OCI-LY7 (cell line): Measurements from ENCODE around the gene PRKN. TPM values are rescaled to one million over a fixed set of nuclear protein-coding genes. Genes with fewer than 3 reads are reported as not detected.

Experiments
- BruUV-seq: library from RNA; stranded (reverse); fragments of 400-500 nt; replicated peaks from 2 replicates; lab custom pipeline; 2021; lab: Mats Ljungman, UMichigan
- CTCF ChIA-PET: fragments of 300-600 bp; sonication (Branson Sonifier 250); formaldehyde crosslinking; loops from one replicate; lab custom pipeline; 2022; ENCODE audit warnings: antibody characterized with exemption; ENCODE audit not compliant: unreplicated experiment; lab: Charles Lee
- POLR2A ChIA-PET: fragments of 300-600 bp; sonication (Branson Sonifier 250); formaldehyde crosslinking; loops from one replicate; lab custom pipeline; 2022; ENCODE audit warnings: antibody characterized with exemption; lab: Charles Lee
- DNase-seq: peaks from one replicate; pipeline ENCODE4 v3.0.0-alpha.2; 2015; ENCODE audit warnings: low spot score
- H2AFZ ChIP-seq: fragments of 200-600 bp; sonication (generic), shearing (Covaris generic); 2 replicates; pipeline ENCODE4 v1.6.1; 2014; ENCODE audit warnings: mild to moderate bottlenecking, antibody characterized with exemption, low read length, moderate library complexity
- H3K27ac ChIP-seq: fragments of 200-600 bp; sonication (generic); 2 replicates; pipeline ENCODE4 v1.5.1; 2014; ENCODE audit warnings: mixed run types, low read depth, mild to moderate bottlenecking, moderate library complexity, low read length, inconsistent platforms; ENCODE audit not compliant: poor library complexity, severe bottlenecking
- H3K36me3 ChIP-seq: fragments of 200-600 bp; sonication (generic); 2 replicates; pipeline ENCODE4 v1.6.1; 2014; ENCODE audit warnings: mild to moderate bottlenecking, antibody characterized with exemption, low read length, moderate library complexity, mixed read lengths; ENCODE audit not compliant: insufficient read depth
- H3K4me1 ChIP-seq: fragments of 200-600 bp; sonication (generic); 2 replicates; pipeline ENCODE4 v1.5.1; 2014; ENCODE audit warnings: mild to moderate bottlenecking, low read length; ENCODE audit not compliant: insufficient read depth, poor library complexity, severe bottlenecking
- H3K4me2 ChIP-seq: fragments of 200-600 bp; sonication (generic); 2 replicates; pipeline ENCODE4 v1.6.1; 2014; ENCODE audit warnings: mild to moderate bottlenecking, low read length
- H3K4me3 ChIP-seq: fragments of 200-600 bp; sonication (generic); 2 replicates; pipeline ENCODE4 v1.5.1; 2014; ENCODE audit warnings: mild to moderate bottlenecking, low read depth, low read length; ENCODE audit not compliant: poor library complexity, severe bottlenecking
- H3K79me2 ChIP-seq: fragments of 200-600 bp; sonication (generic); 2 replicates; pipeline ENCODE4 v1.6.1; 2016; ENCODE audit warnings: low read depth, mild to moderate bottlenecking, low read length, moderate library complexity, mixed read lengths; ENCODE audit not compliant: insufficient read depth
- H3K9me2 ChIP-seq: fragments of 200-600 bp; sonication (generic); 2 replicates; pipeline ENCODE4 v1.6.1; 2016; ENCODE audit warnings: mild to moderate bottlenecking, low read length, mixed read lengths; ENCODE audit not compliant: insufficient read depth
- H3K9me3 ChIP-seq: fragments of 200-600 bp; sonication (generic); 2 replicates; pipeline ENCODE4 v1.6.1; 2014; ENCODE audit warnings: mild to moderate bottlenecking, mixed run types, low read length, mixed read lengths
- H4K20me1 ChIP-seq: fragments of 200-600 bp; sonication (generic); 2 replicates; pipeline ENCODE4 v1.6.1; 2014; ENCODE audit warnings: mild to moderate bottlenecking, antibody characterized with exemption, low read length, moderate library complexity, mixed read lengths; ENCODE audit not compliant: insufficient read depth
- EZH2phosphoT487 ChIP-seq: fragments of 200-600 bp; sonication (generic); IDR thresholded peaks from 2 replicates; pipeline ENCODE4 v1.6.1; 2018; ENCODE audit warnings: low read depth, borderline replicate concordance, mild to moderate bottlenecking, mixed run types, antibody characterized with exemption, low read length, moderate library complexity, mixed read lengths
- intact Hi-C: fragments of 100-400 bp; cut with micrococcal nuclease; formaldehyde crosslinking; loops from one replicate; pipeline ENCODE4 v1.10.0; 2022; ENCODE audit not compliant: unreplicated experiment
- total RNA-seq, 2 experiments: library from RNA; depleted of rRNA in 1 of 2; stranded (reverse); fragments of >200 nt in 1 of 2; shearing (Covaris generic) in 1 of 2; gene quantifications; 2 replicates each; pipeline ENCODE4 v1.2.3, GENCODE V29; 2014 to 2022
- TF ChIP-seq, protein P1 (sequence below): fragments of 200-600 bp; sonication (generic); conservative IDR thresholded peaks from 2 replicates; pipeline ENCODE4 v1.5.1; 2014; ENCODE audit warnings: mild to moderate bottlenecking, antibody characterized with exemption, low read length, moderate library complexity, mixed read lengths

Gene PRKN
- total RNA-seq, 2 experiments from 2014 or later = 1.3 to 2.0 TPM

DNA sequence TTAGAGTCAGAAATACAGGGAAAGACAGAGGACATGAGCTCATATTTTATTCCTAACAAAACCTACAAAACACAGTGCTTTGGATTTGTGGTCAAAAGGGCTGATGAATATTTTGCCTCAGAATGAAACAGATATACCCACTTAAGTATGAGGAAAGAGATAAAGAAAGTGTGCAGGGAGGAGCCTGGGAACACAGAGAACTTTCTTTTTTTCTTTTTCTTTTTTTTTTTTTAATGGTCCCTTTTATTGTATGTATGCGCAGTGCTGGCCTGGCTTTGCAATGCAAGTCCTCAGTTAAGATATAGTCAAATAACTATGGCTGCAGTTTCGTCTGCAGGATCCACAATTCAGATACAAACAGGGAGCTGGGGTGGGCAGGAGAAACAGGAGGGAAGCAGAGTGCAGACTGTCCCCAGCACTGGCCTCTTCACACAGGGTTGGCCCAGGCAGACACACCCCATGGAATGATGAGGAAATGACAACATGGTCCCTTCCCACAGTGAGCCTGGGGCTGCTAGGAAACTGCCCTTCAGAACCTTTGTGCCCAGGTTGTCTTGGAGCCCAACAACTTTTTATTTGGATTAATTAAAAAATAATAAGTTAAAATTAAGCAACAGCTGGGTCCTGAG is 823.9 kb downstream of the PRKN start:
- H3K4me2 ChIP-seq = no peak overlapping the region
- no peaks in the 10 kb centered on the region for H4K20me1 ChIP-seq
- H3K79me2 ChIP-seq = no peaks in the 10 kb centered on the region
- CTCF ChIA-PET = no interaction called here
- intact Hi-C loops = no loop called here
- TF ChIP-seq, protein P1, sequence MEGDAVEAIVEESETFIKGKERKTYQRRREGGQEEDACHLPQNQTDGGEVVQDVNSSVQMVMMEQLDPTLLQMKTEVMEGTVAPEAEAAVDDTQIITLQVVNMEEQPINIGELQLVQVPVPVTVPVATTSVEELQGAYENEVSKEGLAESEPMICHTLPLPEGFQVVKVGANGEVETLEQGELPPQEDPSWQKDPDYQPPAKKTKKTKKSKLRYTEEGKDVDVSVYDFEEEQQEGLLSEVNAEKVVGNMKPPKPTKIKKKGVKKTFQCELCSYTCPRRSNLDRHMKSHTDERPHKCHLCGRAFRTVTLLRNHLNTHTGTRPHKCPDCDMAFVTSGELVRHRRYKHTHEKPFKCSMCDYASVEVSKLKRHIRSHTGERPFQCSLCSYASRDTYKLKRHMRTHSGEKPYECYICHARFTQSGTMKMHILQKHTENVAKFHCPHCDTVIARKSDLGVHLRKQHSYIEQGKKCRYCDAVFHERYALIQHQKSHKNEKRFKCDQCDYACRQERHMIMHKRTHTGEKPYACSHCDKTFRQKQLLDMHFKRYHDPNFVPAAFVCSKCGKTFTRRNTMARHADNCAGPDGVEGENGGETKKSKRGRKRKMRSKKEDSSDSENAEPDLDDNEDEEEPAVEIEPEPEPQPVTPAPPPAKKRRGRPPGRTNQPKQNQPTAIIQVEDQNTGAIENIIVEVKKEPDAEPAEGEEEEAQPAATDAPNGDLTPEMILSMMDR = no peak
- TF ChIP-seq EZH2phosphoT487 = no peak
- no peaks in the 10 kb centered on the region for H3K4me1 ChIP-seq
- no peak for DNase-seq
- H3K36me3 ChIP-seq = no peaks in the 10 kb centered on the region
- H2AFZ ChIP-seq = no peak overlapping the region
- no peaks in the 10 kb centered on the region for H3K9me3 ChIP-seq
- POLR2A ChIA-PET = interaction anchor here (0.6 to 0.7 kb wide), 2 partner anchors 406 to 573 kb away, joined by 3 to 4 read pairs; no protein-coding TSS in a partner anchor
- H3K4me3 ChIP-seq = no peak overlapping the region
- H3K9me2 ChIP-seq = no peaks in the 10 kb centered on the region
- no peak overlapping the region for H3K27ac ChIP-seq
- BruUV-seq = no TSS peak

DNA sequence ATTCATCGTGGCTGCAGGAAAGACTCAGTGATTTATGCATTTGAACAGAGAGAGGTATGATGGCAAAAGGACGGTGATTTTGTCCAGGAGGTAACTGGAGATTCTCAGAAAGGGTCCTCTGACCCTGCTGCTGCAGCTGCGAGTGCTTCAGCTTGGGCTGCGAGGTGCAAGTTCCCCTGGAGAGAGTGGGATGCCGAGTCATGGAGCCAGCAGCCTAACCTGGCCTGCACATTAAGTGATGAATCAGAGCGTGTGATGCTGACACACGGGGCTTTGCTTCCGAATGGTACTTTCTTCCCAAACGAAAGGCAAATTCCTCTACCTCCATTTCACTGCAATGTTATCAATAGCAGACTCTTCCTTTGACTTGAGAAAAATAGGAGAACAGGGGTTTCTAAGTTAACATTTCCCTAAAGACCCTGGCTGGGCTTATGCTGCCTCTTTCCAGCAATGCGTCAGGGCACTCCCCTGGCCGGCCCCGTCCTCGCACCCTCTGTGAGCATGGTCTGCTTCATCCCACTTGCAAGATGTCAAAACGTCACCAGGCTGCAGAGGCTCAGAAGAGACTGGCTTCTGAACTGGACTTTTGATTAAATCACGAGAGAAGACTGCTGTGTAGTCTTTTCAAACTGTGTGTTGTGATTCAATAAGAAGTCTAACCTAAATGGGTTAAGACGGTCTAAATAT is 825.7 kb downstream of the PRKN start:
- intact Hi-C loops = no loop called here
- no peak for DNase-seq
- Histone ChIP-seq H3K36me3 (no peaks in the 10 kb centered on the region), H3K4me2 (no peak overlapping the region), H2AFZ (no peak overlapping the region), H3K4me3 (no peak overlapping the region), H3K4me1 (no peaks in the 10 kb centered on the region), H3K27ac (no peak overlapping the region), H3K79me2 (no peaks in the 10 kb centered on the region), H3K9me3 (no peaks in the 10 kb centered on the region), H3K9me2 (no peaks in the 10 kb centered on the region), H4K20me1 (no peaks in the 10 kb centered on the region)
- ChIA-PET CTCF (no interaction called here), POLR2A (no interaction called here)
- no TSS peak for BruUV-seq
- TF ChIP-seq EZH2phosphoT487 = no peak
- TF ChIP-seq, protein P1 = no peak

DNA sequence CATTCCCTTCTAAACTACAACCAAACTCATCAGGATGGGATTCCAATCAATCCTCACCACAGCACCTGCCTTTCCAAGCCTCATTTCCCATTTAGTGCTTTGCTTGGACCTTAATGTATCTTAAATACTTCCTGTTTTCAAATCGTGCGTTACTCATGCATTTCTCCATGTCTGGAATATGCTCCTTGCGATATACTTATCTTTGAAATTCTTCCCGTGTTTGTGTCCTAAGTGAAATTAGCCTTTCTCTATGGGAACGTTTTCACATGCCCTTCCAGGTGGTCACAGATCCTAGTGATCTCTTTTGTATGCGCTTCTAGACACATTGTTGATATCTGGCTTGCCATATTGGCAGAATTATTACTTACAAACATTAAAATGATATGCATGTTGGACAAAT is 833.1 kb downstream of the PRKN start:
- intact Hi-C loops = no loop called here
- Histone ChIP-seq H3K9me3 (no peaks in the 10 kb centered on the region), H2AFZ (no peak overlapping the region), H3K36me3 (no peaks in the 10 kb centered on the region), H3K4me3 (no peak overlapping the region), H4K20me1 (no peaks in the 10 kb centered on the region), H3K9me2 (no peaks in the 10 kb centered on the region), H3K79me2 (no peaks in the 10 kb centered on the region), H3K4me2 (no peak overlapping the region), H3K4me1 (no peaks in the 10 kb centered on the region), H3K27ac (no peak overlapping the region)
- BruUV-seq = no TSS peak
- ChIA-PET CTCF (no interaction called here), POLR2A (no interaction called here)
- no peak for TF ChIP-seq EZH2phosphoT487
- TF ChIP-seq, protein P1 = no peak
- DNase-seq = no peak
